Upper lobe of left lung (tissue), 4 donors: ENCODE measurements around the gene RPL12.

Experiments
- EP300 ChIP-seq, 4 donors: sonication (generic); formaldehyde crosslinking; IDR thresholded peaks; one replicate each; pipeline ENCODE4 v1.5.1; 2017; ENCODE audit warnings: antibody characterized with exemption in 4 of 4, control low read depth in 2 of 4
- POLR2A ChIP-seq, 4 donors: fragments of 450-650 bp; IDR thresholded peaks; one replicate each; pipeline ENCODE4 v1.5.1; 2016 to 2017; ENCODE audit warnings: antibody characterized with exemption in 4 of 4, mild to moderate bottlenecking in 2 of 4
- POLR2AphosphoS5 ChIP-seq, 2 donors: sonication (generic); formaldehyde crosslinking; IDR thresholded peaks; one replicate each; pipeline ENCODE4 v1.5.1; 2017; ENCODE audit warnings: antibody characterized with exemption in 2 of 2
- TF ChIP-seq, protein P1 (sequence below), 6 experiments: fragments of 450-650 bp in 4 of 6; fragments of 200-600 bp in 2 of 6; sonication (generic) in 2 of 6; IDR thresholded peaks; one replicate each; pipeline ENCODE4 v1.5.1; 2016 to 2019; ENCODE audit warnings: antibody characterized with exemption in 6 of 6

- TF ChIP-seq POLR2A (IDR thresholded peaks at IDR 0.05) (no peak), POLR2AphosphoS5 (IDR thresholded peaks at IDR 0.05) (no peak), EP300 (IDR thresholded peaks at IDR 0.05) (no peak)
- TF ChIP-seq, protein P1, sequence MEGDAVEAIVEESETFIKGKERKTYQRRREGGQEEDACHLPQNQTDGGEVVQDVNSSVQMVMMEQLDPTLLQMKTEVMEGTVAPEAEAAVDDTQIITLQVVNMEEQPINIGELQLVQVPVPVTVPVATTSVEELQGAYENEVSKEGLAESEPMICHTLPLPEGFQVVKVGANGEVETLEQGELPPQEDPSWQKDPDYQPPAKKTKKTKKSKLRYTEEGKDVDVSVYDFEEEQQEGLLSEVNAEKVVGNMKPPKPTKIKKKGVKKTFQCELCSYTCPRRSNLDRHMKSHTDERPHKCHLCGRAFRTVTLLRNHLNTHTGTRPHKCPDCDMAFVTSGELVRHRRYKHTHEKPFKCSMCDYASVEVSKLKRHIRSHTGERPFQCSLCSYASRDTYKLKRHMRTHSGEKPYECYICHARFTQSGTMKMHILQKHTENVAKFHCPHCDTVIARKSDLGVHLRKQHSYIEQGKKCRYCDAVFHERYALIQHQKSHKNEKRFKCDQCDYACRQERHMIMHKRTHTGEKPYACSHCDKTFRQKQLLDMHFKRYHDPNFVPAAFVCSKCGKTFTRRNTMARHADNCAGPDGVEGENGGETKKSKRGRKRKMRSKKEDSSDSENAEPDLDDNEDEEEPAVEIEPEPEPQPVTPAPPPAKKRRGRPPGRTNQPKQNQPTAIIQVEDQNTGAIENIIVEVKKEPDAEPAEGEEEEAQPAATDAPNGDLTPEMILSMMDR (IDR thresholded peaks at IDR 0.05) = peak in 1 of 6 experiments; percentile 6
These were observed 52.3 kb downstream of the RPL12 start for GRCh38 chr9:127398715-127399400.
